Fibroblast of pulmonary artery (primary cell): Measurements from ENCODE around the gene RLBP1.

Source experiments
- DNase-seq: peaks from one replicate; pipeline ENCODE4 v3.0.0-alpha.2; 2010; ENCODE audit warnings: low read depth
- H3K4me3 ChIP-seq: replicated peaks from 2 replicates; pipeline ENCODE4 v1.5.1; 2011; ENCODE audit warnings: low read depth, mild to moderate bottlenecking, control low read depth, low read length, moderate library complexity
- TF ChIP-seq, protein P1 (sequence below): IDR thresholded peaks from 2 replicates; pipeline ENCODE4 v1.5.1; 2011; ENCODE audit warnings: mild to moderate bottlenecking, control low read depth, low read length, inconsistent platforms; ENCODE audit errors: missing control alignments

Gene RLBP1

GRCh38 chr15:89164712-89165211 lies 56.6 kb downstream of the RLBP1 start:
- TF ChIP-seq, protein P1, sequence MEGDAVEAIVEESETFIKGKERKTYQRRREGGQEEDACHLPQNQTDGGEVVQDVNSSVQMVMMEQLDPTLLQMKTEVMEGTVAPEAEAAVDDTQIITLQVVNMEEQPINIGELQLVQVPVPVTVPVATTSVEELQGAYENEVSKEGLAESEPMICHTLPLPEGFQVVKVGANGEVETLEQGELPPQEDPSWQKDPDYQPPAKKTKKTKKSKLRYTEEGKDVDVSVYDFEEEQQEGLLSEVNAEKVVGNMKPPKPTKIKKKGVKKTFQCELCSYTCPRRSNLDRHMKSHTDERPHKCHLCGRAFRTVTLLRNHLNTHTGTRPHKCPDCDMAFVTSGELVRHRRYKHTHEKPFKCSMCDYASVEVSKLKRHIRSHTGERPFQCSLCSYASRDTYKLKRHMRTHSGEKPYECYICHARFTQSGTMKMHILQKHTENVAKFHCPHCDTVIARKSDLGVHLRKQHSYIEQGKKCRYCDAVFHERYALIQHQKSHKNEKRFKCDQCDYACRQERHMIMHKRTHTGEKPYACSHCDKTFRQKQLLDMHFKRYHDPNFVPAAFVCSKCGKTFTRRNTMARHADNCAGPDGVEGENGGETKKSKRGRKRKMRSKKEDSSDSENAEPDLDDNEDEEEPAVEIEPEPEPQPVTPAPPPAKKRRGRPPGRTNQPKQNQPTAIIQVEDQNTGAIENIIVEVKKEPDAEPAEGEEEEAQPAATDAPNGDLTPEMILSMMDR = no peak
- DNase-seq = no peak
- no peak overlapping the region for H3K4me3 ChIP-seq

- TF ChIP-seq, protein P1 = no peak
- H3K4me3 ChIP-seq = no peak overlapping the region
- no peak for DNase-seq
Observed at GRCh38 chr15:89163271-89164055, 57.9 kb downstream of the RLBP1 start.

- H3K4me3 ChIP-seq = no peak overlapping the region
- TF ChIP-seq, protein P1 = no peak
- no peak for DNase-seq
Observed at GRCh38 chr15:89161666-89162065, 59.7 kb downstream of the RLBP1 start.
